IPS-NIHi11 (cell line): ENCODE data around the gene CGAS.
"Not testable (repeated sequence)": the region's sequence is repeated elsewhere in the genome, so short reads cannot be mapped to it uniquely, and the experiment has no call there.

ENCODE experiments used
- DNase-seq: peaks from one replicate; pipeline ENCODE4 v3.0.0; 2012; ENCODE audit warnings: mixed read lengths, low spot score

CGAS gene

DNA sequence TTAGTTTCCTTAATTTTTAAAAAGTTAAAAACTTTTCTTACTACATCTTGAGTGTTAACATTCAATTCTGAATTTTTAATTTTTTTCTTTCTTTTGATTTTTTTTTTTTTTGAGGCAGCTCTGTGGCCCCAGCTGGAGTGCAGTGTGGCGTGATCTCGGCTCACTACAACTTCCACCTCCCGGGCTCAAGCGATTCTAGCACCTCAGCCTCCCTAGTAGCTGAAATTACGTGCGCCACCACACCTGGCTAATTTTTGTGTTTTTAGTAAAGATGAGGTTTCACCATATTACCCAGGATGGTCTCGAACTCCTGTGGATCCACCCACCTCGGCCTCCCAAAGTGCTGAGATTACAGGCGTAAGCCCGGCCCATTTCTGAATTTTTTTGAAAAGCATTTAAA, 56.2 kb downstream of the CGAS start:
- no peak for DNase-seq

DNA sequence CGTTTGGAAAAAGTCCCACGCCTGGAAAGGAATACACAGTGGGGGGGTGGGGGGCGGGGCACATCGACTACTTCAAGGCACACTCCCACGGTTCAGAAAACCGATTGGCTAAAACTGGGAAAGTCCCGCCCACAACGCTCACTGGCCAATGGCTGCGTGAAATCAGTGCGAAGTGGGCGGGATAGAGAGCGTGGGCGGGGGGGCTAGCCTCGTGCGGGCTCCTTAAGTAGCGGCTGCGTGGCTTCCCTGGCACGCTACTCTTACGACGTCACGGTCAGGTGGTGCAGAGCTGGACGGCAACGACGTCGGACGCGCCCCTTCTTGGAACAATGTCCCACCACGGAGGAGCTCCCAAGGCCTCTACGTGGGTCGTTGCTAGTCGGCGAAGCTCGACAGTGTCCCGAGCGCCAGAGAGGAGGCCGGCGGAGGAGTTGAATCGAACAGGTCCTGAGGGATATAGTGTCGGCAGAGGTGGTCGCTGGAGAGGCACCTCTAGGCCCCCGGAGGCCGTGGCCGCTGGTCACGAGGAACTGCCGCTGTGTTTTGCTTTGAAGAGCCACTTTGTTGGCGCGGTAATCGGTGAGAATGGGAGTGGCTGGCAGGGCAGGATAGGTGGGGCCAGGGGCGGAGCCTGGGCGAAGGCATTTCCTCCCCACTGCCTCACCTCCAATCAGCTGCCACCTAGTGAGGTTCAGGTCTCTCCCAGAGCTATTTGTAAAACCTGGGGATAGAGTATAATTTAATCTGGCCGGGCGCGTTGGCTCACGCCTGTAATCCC, 57.3 kb downstream of the CGAS start, which contains the start of gene DDX43:
DDX43 (plus strand) TSS at position 252 of the 778 bp plus-strand sequence; CDS start at position 330, 78 bp downstream.
- DNase-seq, result peak; percentile 63

DNA sequence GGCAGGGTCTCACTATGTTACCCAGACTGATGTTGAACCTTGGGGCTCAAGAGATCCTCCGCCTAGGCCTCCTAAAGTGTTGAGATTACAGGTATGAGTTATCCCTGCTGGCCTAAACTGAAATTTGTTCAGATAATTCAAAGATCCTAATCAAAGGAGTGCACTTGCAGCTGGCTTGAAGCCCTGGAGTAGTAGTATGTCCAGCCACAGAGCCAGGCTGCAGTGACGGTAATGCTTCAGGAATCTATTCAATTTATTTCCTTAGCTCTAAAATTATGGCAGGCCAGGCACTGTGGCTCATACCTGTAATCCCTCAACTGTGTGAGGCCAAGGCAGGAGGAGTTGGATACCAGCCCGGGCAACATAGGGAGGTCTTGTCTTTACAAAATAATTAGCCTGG, 58.8 kb downstream of the CGAS start:
- no peak for DNase-seq

DNA sequence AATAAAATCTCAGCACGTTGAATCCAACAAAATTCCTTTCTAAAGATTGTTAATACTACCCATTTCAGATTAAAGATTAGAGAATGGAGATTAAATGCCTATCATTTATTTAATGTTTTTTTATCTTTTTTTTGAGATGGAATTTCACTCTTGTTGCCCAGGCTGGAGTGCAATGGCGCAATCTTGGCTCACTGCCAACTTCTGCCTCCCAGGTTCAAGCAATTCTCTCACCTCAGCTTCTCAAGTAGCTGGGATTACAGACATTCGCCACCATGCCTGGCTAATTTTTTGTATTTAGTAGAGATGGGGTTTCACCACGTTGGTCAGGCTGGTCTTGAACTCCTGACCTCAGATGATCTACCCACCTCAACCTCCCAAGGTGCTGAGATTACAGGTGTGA, 59.9 kb downstream of the CGAS start:
- DNase-seq, result not testable (repeated sequence)

DNA sequence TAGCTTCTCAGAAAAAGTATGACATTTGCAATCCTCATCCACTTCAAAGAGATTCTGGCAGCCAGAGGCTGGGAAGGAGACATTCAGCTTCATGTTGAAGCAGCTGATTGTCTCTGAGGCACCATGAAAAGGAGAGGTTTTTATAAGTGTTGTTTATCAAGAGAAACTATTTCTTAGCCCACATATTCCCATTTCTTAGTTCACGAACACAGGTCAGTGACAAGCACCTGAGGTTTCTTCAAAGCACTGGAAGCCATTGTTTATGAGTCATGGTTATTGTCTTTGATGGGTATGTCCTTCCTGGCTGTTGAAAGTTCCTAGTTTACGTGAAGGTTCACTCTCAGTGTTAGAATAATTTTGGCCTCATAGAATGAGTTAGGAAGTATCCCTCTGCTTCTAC, 60.4 kb downstream of the CGAS start:
- no peak for DNase-seq

DNA sequence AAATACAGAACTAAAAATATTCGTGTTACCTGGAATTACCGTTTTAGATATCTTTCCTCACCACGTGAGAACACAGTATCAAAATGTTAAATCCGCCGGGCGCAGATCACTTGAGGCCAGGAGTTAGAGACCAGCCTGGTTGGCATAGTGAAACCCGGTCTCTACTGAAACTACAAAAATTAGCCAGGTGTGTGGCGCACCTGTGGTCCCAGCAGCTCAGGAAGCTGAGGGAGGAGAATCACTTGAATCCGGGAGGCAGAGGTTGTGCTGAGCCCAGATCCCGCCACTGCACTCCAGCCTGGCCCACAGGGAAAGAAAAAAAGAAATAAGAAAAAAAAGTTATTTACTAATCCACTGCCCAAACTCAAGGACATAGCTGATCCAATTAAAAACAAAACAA, 62.2 kb downstream of the CGAS start:
- no peak for DNase-seq

DNA sequence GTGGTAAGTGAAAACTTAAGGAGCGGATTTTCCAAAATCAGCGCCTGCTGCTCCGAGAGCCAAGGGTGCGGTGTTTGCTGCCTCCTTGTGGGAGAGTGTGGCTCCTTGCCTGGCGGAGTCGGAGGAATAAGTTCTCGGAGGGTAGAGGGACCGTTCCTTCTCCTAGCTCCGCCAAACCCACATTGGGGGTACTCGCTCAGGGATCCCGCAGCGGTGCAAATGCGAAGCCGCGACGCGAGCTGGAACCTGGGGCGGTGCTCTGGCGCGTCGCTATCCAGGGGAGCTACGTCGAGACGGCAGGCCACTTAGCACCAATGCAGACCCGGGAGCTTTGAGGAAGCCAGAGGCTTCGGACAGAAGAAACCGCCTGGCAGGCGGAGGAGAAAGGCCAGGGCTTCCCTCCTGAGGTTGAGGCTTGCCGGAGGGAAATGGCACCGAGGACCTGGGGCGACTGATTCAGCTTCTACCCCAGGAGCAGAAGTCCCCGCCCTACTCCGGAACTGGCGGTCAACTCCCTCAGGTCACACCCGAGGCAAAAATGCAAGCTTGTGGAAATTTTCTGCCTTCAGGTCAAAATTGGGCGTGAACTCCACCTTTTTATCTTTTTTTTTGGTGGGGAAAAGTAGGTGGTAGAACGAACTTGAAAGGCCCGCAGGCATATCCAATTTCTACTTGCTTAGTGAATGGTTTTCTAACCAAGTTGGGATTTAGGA, 63.1 kb downstream of the CGAS start:
- DNase-seq, result peak; percentile 81

DNA sequence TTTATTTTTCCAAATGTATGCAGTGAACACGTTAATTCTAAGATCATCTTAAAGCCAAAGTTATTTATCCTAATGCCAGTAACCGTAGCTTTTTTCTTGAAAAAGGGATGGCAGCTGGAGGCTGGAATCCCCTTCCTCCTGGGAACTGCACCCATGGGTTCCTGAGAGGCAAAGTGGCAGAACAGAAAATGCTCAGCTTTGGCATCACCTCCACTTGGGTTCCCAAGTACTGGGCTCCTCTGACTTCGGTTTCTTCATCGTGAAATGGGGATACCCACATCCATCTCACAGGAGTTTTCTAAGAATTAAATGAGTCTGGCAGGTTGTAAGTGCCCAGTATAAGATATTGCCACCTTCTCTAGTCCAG, 63.7 kb downstream of the CGAS start:
- no peak for DNase-seq

DNA sequence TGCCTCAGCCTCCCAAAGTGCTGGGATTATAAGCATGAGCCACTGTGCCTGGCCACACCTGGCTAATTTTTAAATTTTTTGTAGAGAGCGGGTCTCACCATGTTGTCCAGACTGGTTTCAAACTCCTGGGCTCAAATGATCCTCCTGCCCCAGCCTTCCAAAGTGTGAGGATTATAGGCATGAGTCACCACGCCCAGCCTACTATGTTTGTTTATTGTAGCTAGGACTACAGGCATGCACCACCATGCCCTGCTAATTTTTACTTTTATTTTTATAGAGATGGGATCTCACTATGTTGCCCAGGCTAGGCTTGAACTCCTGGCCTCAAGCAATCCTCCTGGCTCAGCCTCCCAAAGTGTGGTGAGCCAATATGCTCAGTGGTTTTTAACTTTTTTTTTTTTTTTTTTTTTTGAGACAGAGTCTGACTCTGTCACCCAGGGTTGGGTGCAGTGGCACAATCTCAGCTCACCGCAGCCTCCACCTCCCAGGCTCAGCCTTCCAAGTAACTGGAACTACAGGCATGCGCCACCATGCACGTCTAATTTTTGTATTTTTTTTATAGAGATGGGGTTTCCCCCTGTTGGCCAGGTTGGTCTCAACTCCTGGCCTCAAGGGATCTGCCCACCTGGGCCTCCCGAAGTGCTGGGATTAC, 69.5 kb downstream of the CGAS start:
- DNase-seq, result no peak

DNA sequence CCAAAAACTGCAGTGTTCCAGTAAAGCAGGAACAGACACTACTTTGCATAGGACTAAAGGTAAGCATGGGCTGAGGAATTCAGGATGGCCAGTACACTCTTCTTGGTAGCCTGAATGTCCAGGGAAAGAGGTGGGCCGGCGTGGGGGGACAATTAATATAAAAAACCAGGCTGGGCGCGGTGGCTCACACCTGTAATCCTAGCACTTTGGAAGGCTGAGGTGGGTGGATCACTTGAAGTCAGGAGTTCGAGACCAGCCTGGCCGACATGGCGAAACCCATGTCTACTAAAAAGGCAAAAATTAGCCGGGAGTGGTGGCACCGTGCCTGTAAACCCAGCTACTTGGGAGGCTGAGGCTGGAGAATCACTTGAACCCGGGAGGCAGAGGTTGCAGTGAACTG, 70.6 kb downstream of the CGAS start:
- DNase-seq, result not testable (repeated sequence)

DNA sequence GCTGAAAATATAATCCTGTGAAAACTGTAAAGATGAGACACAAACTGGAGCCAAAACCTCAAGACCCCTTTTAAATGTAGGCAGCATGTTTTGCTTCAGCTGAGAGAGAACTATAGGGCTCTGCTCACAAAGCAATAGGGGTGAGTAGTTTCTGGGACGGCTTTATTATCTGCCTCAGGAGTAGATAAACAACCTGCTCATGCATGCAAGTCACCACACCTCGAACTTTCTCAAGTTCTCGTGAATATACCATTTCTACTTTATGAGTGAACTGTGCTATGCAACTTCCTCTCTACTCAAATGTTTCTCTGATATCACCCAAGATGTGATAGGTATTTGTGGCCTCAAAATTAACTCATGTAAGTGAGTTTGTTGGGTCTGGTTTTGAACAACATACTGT, 74.9 kb downstream of the CGAS start:
- DNase-seq, result no peak

DNA sequence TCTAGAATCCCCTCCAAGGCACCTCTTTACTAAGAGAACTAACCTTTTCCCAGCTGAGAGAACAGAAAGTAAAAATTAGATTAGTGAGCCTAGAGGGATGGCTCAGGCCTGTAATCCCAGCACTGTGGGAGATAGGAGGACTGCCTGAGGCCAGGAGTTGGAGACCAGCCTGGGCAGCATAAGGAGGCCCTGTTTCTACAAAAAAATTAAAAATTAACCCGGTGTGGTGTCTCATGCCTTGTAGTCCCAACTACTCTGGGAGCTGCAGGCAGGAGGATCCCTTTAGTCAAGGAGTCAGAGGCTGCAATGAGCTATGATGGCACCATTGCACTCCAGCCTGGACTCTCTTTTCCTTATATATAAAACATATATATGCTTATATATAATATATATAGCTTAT, 76.9 kb downstream of the CGAS start:
- no peak for DNase-seq
